ENCODE data around the gene TBC1D9B.

GRCh38 chr5:179841621-179842020 is 66.1 kb downstream of the TBC1D9B start:
- TF ChIP-seq CTCF (IDR thresholded peaks at IDR 0.05 in 4 of 5, conservative IDR thresholded peaks at IDR 0.05 in 1 of 5) (no peak), POLR2A (IDR thresholded peaks at IDR 0.05) (no peak)

Measured in gastrocnemius medialis (tissue), 4 donors.